Liver (tissue), 9 donors: ENCODE results near the gene MAP3K13. TPM values are rescaled to one million over a fixed set of nuclear protein-coding genes. Genes with fewer than 3 reads are reported as not detected.

ENCODE experiments used
- DNase-seq: peaks from one replicate; pipeline ENCODE4 v3.0.0-alpha.2; 2017; ENCODE audit warnings: low spot score
- H3K27ac ChIP-seq, 2 donors: one replicate each; pipeline ENCODE4 v1.7.0; 2013; ENCODE audit warnings: inconsistent platforms in 2 of 2, low read length in 2 of 2, control low read depth in 1 of 2, low read depth in 1 of 2, mild to moderate bottlenecking in 1 of 2
- H3K27me3 ChIP-seq, 4 donors: one replicate each; pipeline versions ENCODE4 v1.6.1 to v1.7.0; 2013; ENCODE audit warnings: low read length in 3 of 4, inconsistent platforms in 1 of 4, mild to moderate bottlenecking in 1 of 4, moderate library complexity in 1 of 4; ENCODE audit not compliant: control insufficient read depth in 4 of 4, insufficient read depth in 4 of 4
- H3K36me3 ChIP-seq, 4 donors: one replicate each; pipeline versions ENCODE4 v1.6.1 to v1.7.0; 2013; ENCODE audit warnings: low read length in 3 of 4, mild to moderate bottlenecking in 3 of 4, low read depth in 1 of 4, moderate library complexity in 1 of 4; ENCODE audit not compliant: control insufficient read depth in 4 of 4, insufficient read depth in 3 of 4
- H3K4me1 ChIP-seq, 4 donors: one replicate each; pipeline versions ENCODE4 v1.6.1 to v1.7.0; 2013; ENCODE audit warnings: low read length in 3 of 4, mild to moderate bottlenecking in 3 of 4, moderate library complexity in 1 of 4; ENCODE audit not compliant: control insufficient read depth in 4 of 4, insufficient read depth in 4 of 4
- H3K4me3 ChIP-seq, 3 donors: one replicate each; pipeline versions ENCODE4 v1.6.1 to v1.7.0; 2013; ENCODE audit warnings: low read length in 3 of 3, control low read depth in 1 of 3, low read depth in 1 of 3, mild to moderate bottlenecking in 1 of 3
- H3K9ac ChIP-seq, 2 donors: one replicate each; pipeline ENCODE4 v1.7.0; 2013; ENCODE audit warnings: low read length in 2 of 2, mild to moderate bottlenecking in 2 of 2, moderate library complexity in 2 of 2, control low read depth in 1 of 2, low read depth in 1 of 2
- H3K9me3 ChIP-seq, 4 donors: one replicate each; pipeline versions ENCODE4 v1.6.1 to v1.7.0; 2013; ENCODE audit warnings: low read length in 3 of 4; ENCODE audit not compliant: control insufficient read depth in 4 of 4
- EGR1 ChIP-seq, 2 donors: IDR thresholded peaks; 2 replicates each; pipeline ENCODE4 v1.6.1; 2016 to 2018; ENCODE audit warnings: antibody characterized with exemption in 2 of 2, low read depth in 2 of 2
- FOXA1 ChIP-seq: IDR thresholded peaks from 2 replicates; pipeline ENCODE4 v1.6.1; 2016; ENCODE audit warnings: antibody characterized with exemption
- FOXA2 ChIP-seq: IDR thresholded peaks from 2 replicates; pipeline ENCODE4 v1.6.1; 2016; ENCODE audit warnings: antibody characterized with exemption
- GABPA ChIP-seq, 2 donors: IDR thresholded peaks in 1 of 2; conservative IDR thresholded peaks in 1 of 2; 2 replicates each; pipeline ENCODE4 v1.6.1; 2016; ENCODE audit warnings: antibody characterized with exemption in 2 of 2, mild to moderate bottlenecking in 1 of 2, moderate library complexity in 1 of 2
- HNF4A ChIP-seq, 2 donors: conservative IDR thresholded peaks; 2 replicates each; pipeline ENCODE4 v1.6.1; 2016; ENCODE audit warnings: antibody characterized with exemption in 2 of 2, mild to moderate bottlenecking in 2 of 2
- HNF4G ChIP-seq: IDR thresholded peaks from 2 replicates; pipeline ENCODE4 v1.6.1; 2016; ENCODE audit warnings: antibody characterized with exemption
- JUND ChIP-seq, 2 donors: IDR thresholded peaks; 2 replicates each; pipeline ENCODE4 v1.6.1; 2016; ENCODE audit warnings: antibody characterized with exemption in 2 of 2
- NR2F2 ChIP-seq: IDR thresholded peaks from 2 replicates; pipeline ENCODE4 v1.6.1; 2016; ENCODE audit warnings: antibody characterized with exemption
- RAD21 ChIP-seq, 2 donors: IDR thresholded peaks; 2 replicates each; pipeline ENCODE4 v1.6.1; 2016; ENCODE audit warnings: antibody characterized with exemption in 2 of 2, mild to moderate bottlenecking in 2 of 2
- RXRA ChIP-seq, 2 donors: IDR thresholded peaks; 2 replicates each; pipeline ENCODE4 v1.6.1; 2017 to 2018; ENCODE audit warnings: antibody characterized with exemption in 2 of 2, mild to moderate bottlenecking in 1 of 2
- SP1 ChIP-seq: IDR thresholded peaks from 2 replicates; pipeline ENCODE4 v1.6.1; 2018; ENCODE audit warnings: antibody characterized with exemption, mild to moderate bottlenecking
- TAF1 ChIP-seq: conservative IDR thresholded peaks from 2 replicates; pipeline ENCODE4 v1.6.1; 2016; ENCODE audit warnings: antibody characterized with exemption, mild to moderate bottlenecking
- YY1 ChIP-seq: IDR thresholded peaks from 2 replicates; pipeline ENCODE4 v1.6.1; 2016; ENCODE audit warnings: antibody characterized with exemption, mild to moderate bottlenecking
- WGBS: extraction: QIAGEN DNeasy Blood & Tissue Kit; methylation state at CpG from one replicate; pipeline ENCODE4 v1.1.7; 2013; 5-methylcytosine and 5-hydroxymethylcytosine counted together
- polyA plus RNA-seq, 2 donors: library from polyadenylated mRNA; stranded (reverse) in 1 of 2; unstranded in 1 of 2; fragments of 200-250 nt in 1 of 2; fragments of >200 nt in 1 of 2; fragmentation: Nextera tagmentation in 1 of 2; extraction: Ambion mirVana in 1 of 2; gene quantifications; one replicate each; pipeline versions ENCODE4 v1.2.1 to v1.2.3, GENCODE V29; 2013 to 2015
- total RNA-seq, 2 donors: library from RNA; depleted of rRNA; stranded (reverse); fragments of >200 nt; gene quantifications; one replicate each; pipeline ENCODE4 v1.2.3, GENCODE V29; 2014
- TF ChIP-seq, protein P1 (sequence below): IDR thresholded peaks from 2 replicates; pipeline ENCODE4 v1.6.1; 2016; ENCODE audit warnings: antibody characterized with exemption
- TF ChIP-seq, protein P2 (sequence below): IDR thresholded peaks from 2 replicates; pipeline ENCODE4 v1.6.1; 2016; ENCODE audit warnings: antibody characterized with exemption
- TF ChIP-seq, protein P3 (sequence below): IDR thresholded peaks from 2 replicates; pipeline ENCODE4 v1.6.1; 2016; ENCODE audit warnings: antibody characterized with exemption, mild to moderate bottlenecking
- TF ChIP-seq, protein P4 (sequence below): fragments of 150-350 bp; IDR thresholded peaks from 2 replicates; pipeline ENCODE4 v1.5.1; 2017; ENCODE audit warnings: improper control_type of control experiment, low read depth, low read length; ENCODE audit not compliant: missing input control
- TF ChIP-seq, protein P5 (sequence below): IDR thresholded peaks from 2 replicates; pipeline ENCODE4 v1.6.1; 2016; ENCODE audit warnings: antibody characterized with exemption
- donor health status: healthy.
- donor health status: healthy.
- donor health status: healthy.
- donor health status: healthy.
- donor health status: healthy.

MAP3K13 gene
- total and polyA plus RNA-seq, 4 donors, result 11.3 to 38.1 (median 26.5) TPM

DNA sequence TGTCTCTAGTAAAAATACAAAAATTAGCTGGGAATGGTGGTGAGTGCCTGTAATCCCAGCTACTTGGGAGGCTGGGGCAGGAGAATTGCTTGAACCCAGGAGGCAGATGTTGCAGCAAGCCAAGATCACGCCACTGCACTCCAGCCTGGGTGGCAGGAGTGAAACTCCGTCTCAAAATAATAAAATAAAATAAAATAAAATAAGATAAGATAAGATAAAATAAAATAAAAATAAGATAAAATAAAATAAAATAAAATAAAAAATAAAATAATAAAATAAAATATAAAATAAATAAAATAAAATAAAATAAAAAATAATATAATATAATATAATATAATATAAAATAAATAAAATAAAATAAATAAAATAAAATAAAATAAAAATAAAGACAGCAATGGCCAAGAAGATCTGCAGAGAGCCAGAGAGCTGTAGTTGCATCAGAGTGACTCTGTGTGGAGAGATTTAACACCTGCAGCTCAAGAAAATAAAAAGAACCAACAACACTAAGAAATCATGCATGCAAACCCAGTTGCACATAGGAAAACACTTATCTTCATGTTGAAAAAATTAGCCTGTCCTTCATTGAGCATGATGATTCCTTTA lies 163.5 kb downstream of the MAP3K13 start:
- TF ChIP-seq, protein P1, sequence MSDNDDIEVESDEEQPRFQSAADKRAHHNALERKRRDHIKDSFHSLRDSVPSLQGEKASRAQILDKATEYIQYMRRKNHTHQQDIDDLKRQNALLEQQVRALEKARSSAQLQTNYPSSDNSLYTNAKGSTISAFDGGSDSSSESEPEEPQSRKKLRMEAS, result no peak
- TF ChIP-seq RAD21 (IDR thresholded peaks at IDR 0.05), result no peak
- no peak for TF ChIP-seq SP1
- no peak for TF ChIP-seq HNF4A (conservative IDR thresholded peaks at IDR 0.05)
- TF ChIP-seq, protein P2, sequence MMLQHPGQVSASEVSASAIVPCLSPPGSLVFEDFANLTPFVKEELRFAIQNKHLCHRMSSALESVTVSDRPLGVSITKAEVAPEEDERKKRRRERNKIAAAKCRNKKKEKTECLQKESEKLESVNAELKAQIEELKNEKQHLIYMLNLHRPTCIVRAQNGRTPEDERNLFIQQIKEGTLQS, result no peak
- TF ChIP-seq GABPA (IDR thresholded peaks at IDR 0.05 in 1 of 2, conservative IDR thresholded peaks at IDR 0.05 in 1 of 2), result no peak
- TF ChIP-seq, protein P3, sequence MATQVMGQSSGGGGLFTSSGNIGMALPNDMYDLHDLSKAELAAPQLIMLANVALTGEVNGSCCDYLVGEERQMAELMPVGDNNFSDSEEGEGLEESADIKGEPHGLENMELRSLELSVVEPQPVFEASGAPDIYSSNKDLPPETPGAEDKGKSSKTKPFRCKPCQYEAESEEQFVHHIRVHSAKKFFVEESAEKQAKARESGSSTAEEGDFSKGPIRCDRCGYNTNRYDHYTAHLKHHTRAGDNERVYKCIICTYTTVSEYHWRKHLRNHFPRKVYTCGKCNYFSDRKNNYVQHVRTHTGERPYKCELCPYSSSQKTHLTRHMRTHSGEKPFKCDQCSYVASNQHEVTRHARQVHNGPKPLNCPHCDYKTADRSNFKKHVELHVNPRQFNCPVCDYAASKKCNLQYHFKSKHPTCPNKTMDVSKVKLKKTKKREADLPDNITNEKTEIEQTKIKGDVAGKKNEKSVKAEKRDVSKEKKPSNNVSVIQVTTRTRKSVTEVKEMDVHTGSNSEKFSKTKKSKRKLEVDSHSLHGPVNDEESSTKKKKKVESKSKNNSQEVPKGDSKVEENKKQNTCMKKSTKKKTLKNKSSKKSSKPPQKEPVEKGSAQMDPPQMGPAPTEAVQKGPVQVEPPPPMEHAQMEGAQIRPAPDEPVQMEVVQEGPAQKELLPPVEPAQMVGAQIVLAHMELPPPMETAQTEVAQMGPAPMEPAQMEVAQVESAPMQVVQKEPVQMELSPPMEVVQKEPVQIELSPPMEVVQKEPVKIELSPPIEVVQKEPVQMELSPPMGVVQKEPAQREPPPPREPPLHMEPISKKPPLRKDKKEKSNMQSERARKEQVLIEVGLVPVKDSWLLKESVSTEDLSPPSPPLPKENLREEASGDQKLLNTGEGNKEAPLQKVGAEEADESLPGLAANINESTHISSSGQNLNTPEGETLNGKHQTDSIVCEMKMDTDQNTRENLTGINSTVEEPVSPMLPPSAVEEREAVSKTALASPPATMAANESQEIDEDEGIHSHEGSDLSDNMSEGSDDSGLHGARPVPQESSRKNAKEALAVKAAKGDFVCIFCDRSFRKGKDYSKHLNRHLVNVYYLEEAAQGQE, result no peak
- no peak for TF ChIP-seq NR2F2
- TF ChIP-seq RXRA (IDR thresholded peaks at IDR 0.05), result no peak
- TF ChIP-seq, protein P4, sequence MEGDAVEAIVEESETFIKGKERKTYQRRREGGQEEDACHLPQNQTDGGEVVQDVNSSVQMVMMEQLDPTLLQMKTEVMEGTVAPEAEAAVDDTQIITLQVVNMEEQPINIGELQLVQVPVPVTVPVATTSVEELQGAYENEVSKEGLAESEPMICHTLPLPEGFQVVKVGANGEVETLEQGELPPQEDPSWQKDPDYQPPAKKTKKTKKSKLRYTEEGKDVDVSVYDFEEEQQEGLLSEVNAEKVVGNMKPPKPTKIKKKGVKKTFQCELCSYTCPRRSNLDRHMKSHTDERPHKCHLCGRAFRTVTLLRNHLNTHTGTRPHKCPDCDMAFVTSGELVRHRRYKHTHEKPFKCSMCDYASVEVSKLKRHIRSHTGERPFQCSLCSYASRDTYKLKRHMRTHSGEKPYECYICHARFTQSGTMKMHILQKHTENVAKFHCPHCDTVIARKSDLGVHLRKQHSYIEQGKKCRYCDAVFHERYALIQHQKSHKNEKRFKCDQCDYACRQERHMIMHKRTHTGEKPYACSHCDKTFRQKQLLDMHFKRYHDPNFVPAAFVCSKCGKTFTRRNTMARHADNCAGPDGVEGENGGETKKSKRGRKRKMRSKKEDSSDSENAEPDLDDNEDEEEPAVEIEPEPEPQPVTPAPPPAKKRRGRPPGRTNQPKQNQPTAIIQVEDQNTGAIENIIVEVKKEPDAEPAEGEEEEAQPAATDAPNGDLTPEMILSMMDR, result no peak
- TF ChIP-seq, protein P5, sequence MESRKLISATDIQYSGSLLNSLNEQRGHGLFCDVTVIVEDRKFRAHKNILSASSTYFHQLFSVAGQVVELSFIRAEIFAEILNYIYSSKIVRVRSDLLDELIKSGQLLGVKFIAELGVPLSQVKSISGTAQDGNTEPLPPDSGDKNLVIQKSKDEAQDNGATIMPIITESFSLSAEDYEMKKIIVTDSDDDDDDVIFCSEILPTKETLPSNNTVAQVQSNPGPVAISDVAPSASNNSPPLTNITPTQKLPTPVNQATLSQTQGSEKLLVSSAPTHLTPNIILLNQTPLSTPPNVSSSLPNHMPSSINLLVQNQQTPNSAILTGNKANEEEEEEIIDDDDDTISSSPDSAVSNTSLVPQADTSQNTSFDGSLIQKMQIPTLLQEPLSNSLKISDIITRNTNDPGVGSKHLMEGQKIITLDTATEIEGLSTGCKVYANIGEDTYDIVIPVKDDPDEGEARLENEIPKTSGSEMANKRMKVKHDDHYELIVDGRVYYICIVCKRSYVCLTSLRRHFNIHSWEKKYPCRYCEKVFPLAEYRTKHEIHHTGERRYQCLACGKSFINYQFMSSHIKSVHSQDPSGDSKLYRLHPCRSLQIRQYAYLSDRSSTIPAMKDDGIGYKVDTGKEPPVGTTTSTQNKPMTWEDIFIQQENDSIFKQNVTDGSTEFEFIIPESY, result no peak
- TF ChIP-seq EGR1 (IDR thresholded peaks at IDR 0.05; ENCODE audit: low read depth in 2 of 2), result no peak
- no peak for TF ChIP-seq JUND (IDR thresholded peaks at IDR 0.05)
- no peak for TF ChIP-seq FOXA1
- no peak for TF ChIP-seq HNF4G
- TF ChIP-seq TAF1, result no peak
- no peak for TF ChIP-seq FOXA2
- TF ChIP-seq YY1, result no peak
- no peaks in the 10 kb centered on the region for H3K4me1 ChIP-seq
- H3K27me3 ChIP-seq, result no peaks in the 10 kb centered on the region
- DNase-seq, result no peak
- no peaks in the 10 kb centered on the region for H3K9me3 ChIP-seq
- H3K9ac ChIP-seq, result no peak overlapping the region
- 85% methylated on average over 2 of the region's 2 CpGs for whole genome bisulfite sequencing
- H3K27ac ChIP-seq, result no peak overlapping the region
- H3K4me3 ChIP-seq, result no peak overlapping the region
- H3K36me3 ChIP-seq, result no peaks in the 10 kb centered on the region
